ENCODE measurements around the gene TMPO. TPM values are rescaled to one million over a fixed set of nuclear protein-coding genes. Genes with fewer than 3 reads are reported as not detected.

TMPO gene
- total and polyA plus RNA-seq, 2 of the 4 experiments (the other 2 are of a cell fraction), result 30.0 to 62.0 TPM

- BruUV-seq (replicated peaks), result no TSS peak
- 0 out of 2 replicates have a peak overlapping the region, but pooled peaks have one; percentile 4 for H2BK120ac ChIP-seq (ENCODE audit: low read depth, low read length)
- peak overlapping the region; percentile 52; the same call in 1 of the 2 replicates for H3K9ac ChIP-seq (ENCODE audit: low read depth, low read length)
- 0 out of 2 replicates have a peak overlapping the region, but pooled peaks have one; percentile 1 for H2BK20ac ChIP-seq (ENCODE audit: low read depth, low read length)
- ATAC-seq (ENCODE audit: low read depth), result no peak
- intact Hi-C loops (cut with micrococcal nuclease) (loop anchor here (10.0 kb wide), 1 partner anchor 131 kb away; the partner anchor contains the start of genes APAF1 and IKBIP), in situ Hi-C loops (cut with MboI; ENCODE audit: low sequenced_read_pairs) (loop anchor here (10.0 kb wide), 1 partner anchor 89 kb away; no protein-coding TSS in a partner anchor), dilution Hi-C loops (cut with HindIII; ENCODE audit: low sequenced_read_pairs, unreplicated experiment) (no loop called here)
- H3K36me3 ChIP-seq (ENCODE audit: control insufficient read depth, insufficient read depth, low read length), result no peaks in the 10 kb centered on the region
- H3K27ac ChIP-seq (ENCODE audit: insufficient read depth, low read length), result no peak overlapping the region
- H3K23ac ChIP-seq (ENCODE audit: low read depth, low read length), result peak overlapping the region; percentile 15; the same call in 1 of the 2 replicates
- H3K4ac ChIP-seq (ENCODE audit: low read depth, low read length), result no peak overlapping the region
- H3K56ac ChIP-seq (ENCODE audit: extremely low read depth, insufficient read depth, low read length), result 0 out of 2 replicates have a peak overlapping the region, but pooled peaks have one; percentile 16
- no peaks in the 10 kb centered on the region for H3K4me1 ChIP-seq (ENCODE audit: control insufficient read depth, insufficient read depth, low read length)
- TF ChIP-seq MXI1 (IDR thresholded peaks at IDR 0.05; ENCODE audit: borderline replicate concordance, low read depth, low read length) (no peak), CTCF (conservative IDR thresholded peaks at IDR 0.05; ENCODE audit: low read depth, low read length) (no peak), RCOR1 (IDR thresholded peaks at IDR 0.05; ENCODE audit: insufficient replicate concordance, low read length) (no peak), SMC3 (IDR thresholded peaks at IDR 0.05; ENCODE audit: low read depth, low read length) (no peak)
- peak overlapping the region; percentile 58 for H3K4me2 ChIP-seq (ENCODE audit: low read depth, low read length)
- no peak overlapping the region for H3K4me3 ChIP-seq (ENCODE audit: insufficient read depth, low read depth, low read length)
- H2AK9ac ChIP-seq (replicated peaks; ENCODE audit: low read depth, low read length, poor library complexity), result no peak overlapping the region
- no peak for DNase-seq
- H3K18ac ChIP-seq (ENCODE audit: low read depth, low read length), result no peak overlapping the region
- H3K14ac ChIP-seq (replicated peaks; ENCODE audit: low read depth, low read length), result peak overlapping the region; percentile 43; the same call in 1 of the 2 replicates
- 89 to 100% methylated on average over 1 to 3 of the region's 8 CpGs for WGBS, 2 experiments (ENCODE audit: extremely low coverage in 2 of 2, insufficient read length in 1 of 2)
- no peak overlapping the region for H2AK5ac ChIP-seq (ENCODE audit: low read depth, low read length)
- POLR2A ChIA-PET (ENCODE audit: unreplicated experiment), result no interaction called here
- CTCF ChIA-PET, result interaction anchor here (1.1 to 1.5 kb wide), 2 partner anchors 22 to 96 kb away, joined by 3 to 5 read pairs; no protein-coding TSS in a partner anchor
- peak overlapping the region; percentile 27 to 38; a peak in 3 of 4 replicates for H4K8ac ChIP-seq (ENCODE audit: low read depth in 2 of 2, low read length in 2 of 2)
- H3K27me3 ChIP-seq (ENCODE audit: control insufficient read depth, insufficient read depth, low read length), result no peaks in the 10 kb centered on the region
- H2AFZ ChIP-seq (replicated peaks; ENCODE audit: low read length, poor library complexity), result no peak overlapping the region
- H4K5ac ChIP-seq (ENCODE audit: low read depth, low read length), result peak overlapping the region; percentile 64; the same call in 1 of the 2 replicates
- H4K20me1 ChIP-seq (ENCODE audit: insufficient read depth, low read length), result no peaks in the 10 kb centered on the region
- H3K9me3 ChIP-seq (ENCODE audit: control insufficient read depth, insufficient read depth, low read length), result no peaks in the 10 kb centered on the region
- 0 out of 2 replicates have a peak, but pooled peaks cover 2% of the 10 kb centered on the region for H3K9me1 ChIP-seq (ENCODE audit: insufficient read depth, low read length)
- H2BK15ac ChIP-seq (ENCODE audit: low read depth, low read length), result no peak overlapping the region
- H2BK5ac ChIP-seq (ENCODE audit: low read depth, low read length, poor library complexity, severe bottlenecking), result no peak overlapping the region
- no peak overlapping the region for H4K91ac ChIP-seq (ENCODE audit: insufficient read depth, low read depth, low read length)
- H3K79me1 ChIP-seq (ENCODE audit: low read depth in 1 of 2, low read length in 2 of 2), result peaks cover 15 to 18% of the 10 kb centered on the region in 2 experiments
Observed at GRCh38 chr12:98513379-98514322, 1.7 kb upstream of the TMPO start.
